HK-2 (cell line): Measurements from ENCODE around the gene NANS.

Source experiments
- DNase-seq: peaks from one replicate; pipeline ENCODE4 v3.0.0-alpha.2; 2018; ENCODE audit not compliant: unreplicated experiment

Gene NANS

DNA sequence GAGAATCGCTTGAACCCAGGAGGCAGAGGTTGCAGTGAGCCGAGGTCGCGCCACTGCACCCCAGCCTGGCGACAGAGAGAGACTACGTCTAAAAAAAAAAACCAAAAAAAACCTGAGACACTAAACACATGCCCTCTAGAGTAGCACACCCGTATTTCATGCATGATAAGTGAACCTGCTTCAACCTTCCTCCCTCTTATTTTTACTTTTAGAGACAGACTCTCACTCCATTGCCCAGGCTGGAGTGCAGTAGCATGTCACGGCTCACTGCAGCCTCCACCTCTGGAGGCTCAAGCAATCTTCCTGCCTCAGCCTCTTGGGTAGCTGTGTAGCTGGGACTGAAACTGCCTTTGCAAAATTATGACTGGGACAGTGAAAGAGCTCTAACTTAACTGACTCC lies 17.6 kb upstream of the NANS start:
- DNase-seq: no peak

DNA sequence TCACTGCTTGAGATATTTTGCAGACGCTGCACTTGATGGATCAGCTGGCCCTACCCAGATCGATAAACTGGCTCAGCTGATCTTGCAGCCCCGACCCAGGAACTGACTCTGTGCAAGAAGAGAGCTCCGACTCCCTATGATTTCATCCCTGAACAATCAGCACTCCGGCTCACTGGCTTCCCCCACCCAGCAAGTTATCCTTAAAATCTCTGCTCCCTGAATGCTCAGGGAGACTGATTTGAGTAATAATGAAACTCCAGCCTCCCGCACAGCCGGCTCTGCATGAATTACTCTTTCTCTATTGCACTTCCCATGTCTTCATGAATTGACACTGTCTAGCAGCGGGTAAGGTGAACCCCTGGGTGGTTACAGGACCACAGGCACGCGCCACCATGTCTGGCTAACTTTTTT lies 16.9 kb upstream of the NANS start:
- DNase-seq: no peak

DNA sequence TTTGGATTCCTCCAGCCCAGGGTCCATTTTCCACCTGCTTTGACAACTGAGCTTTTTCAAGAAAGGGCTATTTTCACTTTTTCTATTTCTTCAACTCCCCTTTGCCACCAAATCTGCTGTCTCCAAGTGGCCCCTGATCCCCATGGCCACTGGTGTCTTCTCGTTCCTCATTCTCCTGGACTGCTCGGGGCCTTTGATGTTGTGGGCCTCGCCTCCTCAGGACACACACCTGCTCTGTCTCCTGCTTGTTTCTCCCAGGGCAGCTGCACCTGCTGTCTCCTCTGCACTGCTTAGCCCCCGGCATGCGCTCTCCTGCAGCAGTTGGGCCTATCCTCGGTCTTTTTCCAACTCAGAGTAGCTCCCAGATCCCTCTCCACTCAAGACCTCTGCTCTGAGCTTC lies 16.3 kb upstream of the NANS start:
- no peak for DNase-seq

DNA sequence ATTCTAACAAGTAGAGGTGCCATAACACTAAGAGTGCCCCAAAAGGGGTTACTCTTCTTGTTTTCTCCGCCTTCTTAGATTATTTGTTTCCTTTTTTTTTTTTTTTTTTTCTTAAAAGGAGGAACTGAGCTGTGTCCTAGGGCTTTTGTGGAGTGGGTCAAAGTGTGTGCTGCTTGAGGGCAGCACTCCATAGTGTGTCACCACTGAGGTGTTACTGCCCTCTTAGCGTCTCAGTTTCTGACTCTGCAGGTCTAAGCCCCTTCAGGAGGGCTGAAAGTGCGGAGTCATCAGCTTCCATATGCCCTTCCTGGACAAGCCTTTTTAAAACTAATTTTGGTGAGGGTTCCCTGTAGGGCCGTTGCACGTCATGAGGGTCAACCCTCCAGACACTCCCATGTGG lies 12.6 kb upstream of the NANS start:
- no peak for DNase-seq

DNA sequence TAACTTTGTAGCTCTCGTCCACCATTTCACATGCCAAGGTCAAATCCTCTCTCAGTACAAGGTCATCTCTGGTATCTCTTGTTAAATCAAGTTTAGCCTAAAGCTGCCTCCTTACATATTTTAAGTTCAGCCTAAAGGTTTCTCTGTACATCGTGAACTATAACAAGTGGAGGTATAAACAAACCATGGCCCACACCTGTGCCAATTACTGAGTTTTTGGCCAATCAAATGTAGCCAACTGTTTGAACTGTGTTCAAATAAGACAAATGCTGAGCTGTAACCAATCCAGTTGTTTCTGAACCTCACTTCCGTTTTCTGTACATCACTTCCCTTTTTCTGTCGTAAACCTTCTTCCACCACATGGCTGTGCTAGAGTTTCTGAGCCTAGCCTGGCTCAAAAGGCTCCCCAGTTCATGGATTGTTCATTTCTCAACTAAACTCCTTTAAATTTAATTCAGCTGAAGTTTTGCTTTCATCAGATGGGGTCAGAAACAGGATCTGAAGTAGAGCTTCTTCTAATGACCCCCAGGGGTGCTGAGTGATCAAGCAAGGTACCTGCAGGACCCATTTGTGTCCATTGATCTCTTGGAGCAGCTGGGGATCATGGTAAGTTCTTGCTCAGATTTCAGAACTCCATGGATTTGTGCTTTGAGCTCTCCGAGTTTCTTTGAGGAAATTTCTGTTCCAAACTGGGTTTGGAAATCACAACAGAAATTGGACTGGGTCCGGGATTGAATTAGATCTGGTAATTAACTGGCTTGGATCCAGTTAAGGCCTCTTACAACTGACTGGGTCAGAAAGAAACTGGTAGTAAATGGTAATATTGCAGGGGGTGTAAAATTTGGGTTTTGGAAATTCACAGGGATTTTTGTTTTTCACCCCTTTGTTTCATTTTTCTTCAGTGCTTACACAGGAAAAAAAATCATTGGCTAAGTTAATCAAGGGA lies 11.0 kb upstream of the NANS start:
- DNase-seq: no peak

DNA sequence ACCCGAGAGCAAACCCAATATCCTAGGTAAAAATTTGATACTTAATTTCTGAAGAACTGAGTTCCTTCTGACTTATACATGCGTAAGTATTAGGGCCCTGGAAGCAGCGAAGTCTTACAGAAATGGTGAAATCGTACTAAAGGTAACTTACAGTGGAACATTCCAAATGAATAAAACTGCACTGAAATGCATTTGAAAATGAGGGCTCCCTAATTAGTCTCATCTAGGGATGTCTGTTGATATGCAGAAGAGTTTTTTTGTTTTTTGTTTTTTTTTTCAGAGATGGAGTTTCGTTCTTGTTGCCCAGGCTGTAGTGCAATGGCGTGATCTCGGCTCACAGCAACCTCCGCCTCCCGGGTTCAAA lies 10.4 kb upstream of the NANS start:
- no peak for DNase-seq

DNA sequence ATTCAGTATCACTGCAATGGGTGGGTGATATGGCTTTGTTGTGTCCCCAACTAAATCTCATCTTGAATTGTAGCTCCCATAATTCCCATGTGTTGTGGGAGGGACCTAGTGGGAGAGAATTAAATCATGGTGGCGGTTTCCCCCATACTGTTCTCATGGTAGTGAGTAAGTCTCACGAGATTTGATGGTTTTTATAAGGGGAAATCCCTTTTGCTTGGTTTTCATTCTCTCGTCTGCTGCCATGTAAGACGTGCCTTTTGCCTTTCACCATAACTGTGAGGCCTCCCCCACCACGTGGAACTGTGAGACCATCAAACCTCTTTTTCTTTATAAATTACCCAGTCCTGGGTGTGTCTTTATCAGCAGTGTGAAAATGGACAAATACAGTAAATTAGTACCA lies 9.5 kb upstream of the NANS start:
- DNase-seq: no peak

DNA sequence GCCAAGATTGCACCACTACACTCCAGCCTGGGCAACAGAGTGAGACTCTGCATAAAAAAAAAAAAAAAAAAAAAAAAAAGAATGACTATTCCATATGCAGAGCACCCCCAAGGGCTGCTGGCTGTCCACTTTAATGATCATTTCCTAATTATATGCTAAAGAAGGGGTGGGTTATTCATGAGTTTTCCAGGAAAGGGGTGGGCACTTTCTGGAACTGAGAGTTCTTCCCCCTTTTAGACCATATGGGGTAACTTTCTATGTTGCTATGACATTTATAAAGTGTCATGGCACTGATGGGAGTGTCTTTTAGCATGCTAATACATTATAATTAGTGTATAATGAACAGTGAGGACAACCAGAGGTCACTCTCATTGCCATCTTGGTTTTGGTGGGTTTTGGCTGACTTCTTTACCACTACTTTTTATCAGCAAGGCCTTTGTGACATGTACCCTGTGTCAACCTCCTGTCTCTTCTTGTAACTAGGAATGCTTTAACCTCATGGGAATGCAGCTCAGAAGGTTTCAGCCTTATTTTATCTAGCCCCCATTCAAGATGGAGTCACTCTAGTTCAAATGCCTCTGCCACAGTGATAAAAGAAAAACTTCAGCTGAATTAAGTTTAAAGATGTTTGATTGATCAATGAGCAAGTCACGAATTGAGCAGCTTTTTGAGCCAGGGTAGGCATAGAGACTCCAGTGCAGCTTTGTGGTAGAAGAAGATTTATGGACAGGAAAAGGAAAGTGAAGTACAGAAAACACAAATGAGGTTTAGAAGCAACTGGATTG lies 7.1 kb upstream of the NANS start:
- DNase-seq: no peak

DNA sequence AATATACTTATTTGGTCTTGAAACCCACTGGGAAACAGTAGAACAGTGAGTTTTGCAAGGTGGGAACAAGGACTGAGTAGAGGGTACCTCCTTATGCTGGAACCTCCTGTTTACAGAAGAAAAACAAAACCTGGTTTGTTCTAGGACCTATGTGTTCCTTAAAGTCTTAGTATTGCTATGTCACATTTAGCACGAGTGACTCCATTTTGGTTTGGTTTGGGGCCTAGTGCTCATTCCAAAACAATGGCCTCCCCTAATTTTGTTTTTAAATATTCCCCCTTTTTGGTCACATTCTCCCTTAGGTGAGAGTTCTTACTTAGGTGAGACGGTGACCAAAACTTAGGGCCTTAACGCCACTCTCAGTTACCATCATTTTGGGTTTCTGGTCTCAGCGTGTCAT lies 6.2 kb upstream of the NANS start:
- DNase-seq: no peak

DNA sequence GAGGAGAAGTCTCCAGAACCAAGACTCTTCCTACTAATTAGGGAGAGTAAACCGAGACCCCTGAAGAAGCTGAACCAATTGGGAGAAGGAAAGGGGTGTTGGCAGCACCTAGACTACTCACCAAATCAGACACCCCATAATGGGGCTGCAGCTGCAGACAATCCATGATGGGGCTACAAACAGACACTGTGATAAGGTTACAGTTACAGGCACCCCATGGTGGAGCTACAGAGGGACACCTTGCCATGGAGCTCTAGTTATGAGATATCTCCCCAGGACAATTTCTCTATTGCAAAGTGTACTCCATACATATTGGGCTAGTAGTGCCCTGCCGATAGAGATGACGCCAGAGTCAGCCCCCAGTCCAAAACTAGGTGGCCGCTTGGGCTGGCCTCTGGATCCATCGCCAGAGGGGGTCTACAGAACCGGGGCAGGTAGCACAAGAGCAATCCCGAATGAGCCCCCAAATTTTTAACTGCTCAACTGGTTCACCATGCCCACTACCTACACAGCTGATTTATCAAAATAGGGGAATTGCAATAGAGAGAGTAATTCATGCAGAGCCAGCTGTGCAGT lies 2.1 kb upstream of the NANS start:
- no peak for DNase-seq

DNA sequence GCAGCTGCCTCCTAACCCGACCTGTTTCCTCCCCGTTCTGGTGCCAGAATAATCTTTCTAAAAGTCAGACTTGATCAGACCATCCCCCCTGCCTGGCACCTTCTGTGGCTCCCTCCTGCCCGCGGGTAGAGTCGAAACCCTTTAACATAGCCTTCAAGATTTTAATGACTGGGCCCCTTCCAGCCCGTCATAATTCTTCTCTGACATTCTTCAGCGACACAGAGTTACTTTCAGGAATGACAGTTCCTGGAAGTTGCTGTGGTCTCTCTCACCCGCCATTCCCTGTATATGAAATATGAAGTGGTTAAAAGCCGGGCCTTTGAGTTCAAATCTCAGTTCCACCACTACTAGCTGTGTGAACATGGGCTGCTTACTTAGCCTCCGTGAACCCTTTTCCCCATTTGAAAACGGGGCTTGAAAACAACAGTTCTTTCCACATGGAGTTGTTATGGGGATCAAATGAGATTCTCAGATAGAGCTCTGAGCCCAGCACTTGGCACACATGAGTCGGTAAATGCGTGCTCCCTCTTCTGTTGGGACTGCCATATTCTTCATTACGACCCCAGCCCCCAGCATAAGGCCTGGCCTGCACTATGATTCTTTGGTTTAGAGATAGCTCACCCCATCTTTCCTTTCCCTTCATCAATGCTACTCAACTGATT lies 737 bp downstream of the NANS start:
- DNase-seq: peak; percentile 18

DNA sequence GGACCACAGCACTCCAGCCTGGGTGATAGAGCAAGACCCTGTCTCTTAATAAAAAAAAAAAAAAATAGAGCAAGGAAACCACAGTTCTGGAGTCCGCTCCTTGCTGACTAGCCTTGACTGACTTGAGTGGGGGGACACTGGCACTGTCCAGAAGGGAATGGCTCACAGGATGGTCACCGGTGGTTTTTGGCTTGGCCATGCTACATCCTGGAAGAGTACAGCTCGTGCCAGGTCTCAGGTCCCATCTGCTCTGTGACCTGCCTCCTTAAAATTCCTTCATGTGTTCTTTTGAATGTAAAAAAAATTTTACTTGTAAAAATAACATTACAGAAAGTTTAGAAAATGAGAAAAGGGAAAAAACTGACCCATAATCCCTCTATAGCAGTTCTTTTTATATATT lies 5.6 kb downstream of the NANS start:
- DNase-seq: no peak

DNA sequence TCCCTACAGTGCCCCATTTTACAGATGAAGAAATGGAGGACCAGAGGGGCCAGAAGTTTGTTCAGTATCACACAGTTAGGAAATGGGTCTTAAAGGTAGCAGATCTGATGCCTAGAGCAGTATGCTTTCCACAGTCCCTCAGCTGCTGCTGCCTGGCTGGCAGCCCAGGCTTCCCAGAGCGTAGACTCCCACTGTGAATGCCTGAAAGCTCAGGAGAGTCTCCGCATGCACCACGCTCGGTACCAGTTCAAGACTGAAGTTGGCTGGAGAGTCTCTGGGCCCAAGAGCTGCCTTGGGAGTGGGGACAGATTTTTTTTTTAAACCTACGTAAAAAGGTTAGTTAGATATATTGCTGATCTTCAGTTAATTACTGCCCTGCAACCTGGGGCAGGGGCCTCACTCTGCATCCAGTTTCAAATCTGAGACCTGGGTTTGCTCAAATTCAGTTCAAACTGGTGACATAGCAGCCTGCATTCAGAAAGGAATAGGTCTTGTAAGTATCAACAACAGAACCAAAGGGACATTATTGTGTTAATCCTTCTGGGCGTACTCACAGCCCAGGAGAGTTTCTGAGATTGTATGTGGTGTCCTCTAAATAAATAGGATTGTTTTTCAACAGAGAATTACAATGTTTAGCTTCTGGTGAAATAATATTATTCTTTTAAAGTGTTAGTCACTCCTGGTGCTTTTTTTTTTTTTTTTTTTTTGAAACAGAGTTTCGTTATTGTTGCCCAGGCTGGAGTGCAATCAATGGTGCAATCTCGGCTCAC lies 8.3 kb downstream of the NANS start:
- DNase-seq: no peak

DNA sequence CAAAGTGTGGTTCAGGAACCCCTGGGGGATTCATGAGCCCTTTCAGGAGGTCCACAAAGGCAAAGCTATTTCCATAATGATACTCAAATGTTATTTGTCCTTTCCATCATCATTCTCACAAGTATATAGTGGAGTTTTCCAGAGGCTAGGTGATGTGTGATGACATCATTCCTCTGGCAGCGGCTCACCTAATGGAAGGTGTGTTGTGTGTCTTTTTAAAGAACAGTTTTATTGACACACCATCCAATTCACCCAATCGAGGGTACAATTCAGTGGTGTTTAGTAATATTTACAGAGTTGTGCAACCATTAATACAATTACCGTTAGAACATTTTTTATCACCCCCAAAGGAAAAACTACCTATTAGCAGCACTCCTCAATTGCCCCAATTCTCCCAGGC lies 9.7 kb downstream of the NANS start:
- no peak for DNase-seq

DNA sequence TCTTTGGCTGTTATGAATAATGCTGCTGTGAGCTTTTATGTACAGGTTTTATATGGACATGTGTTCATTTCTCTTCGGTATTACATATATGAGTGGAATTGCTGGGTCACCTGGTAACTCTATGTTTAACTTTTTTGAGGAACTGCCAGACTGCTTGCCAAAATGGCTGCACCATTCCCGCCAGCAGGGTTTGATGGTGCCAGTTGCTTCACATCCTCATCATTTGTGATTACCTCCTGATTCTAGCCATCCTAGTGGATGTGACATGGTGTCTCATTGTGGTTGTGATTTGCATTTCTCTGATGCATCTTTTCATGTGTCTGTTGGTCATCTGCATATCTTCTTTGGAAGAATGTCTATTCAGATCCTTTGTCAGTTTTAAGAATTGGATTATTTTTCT lies 10.7 kb downstream of the NANS start:
- no peak for DNase-seq

DNA sequence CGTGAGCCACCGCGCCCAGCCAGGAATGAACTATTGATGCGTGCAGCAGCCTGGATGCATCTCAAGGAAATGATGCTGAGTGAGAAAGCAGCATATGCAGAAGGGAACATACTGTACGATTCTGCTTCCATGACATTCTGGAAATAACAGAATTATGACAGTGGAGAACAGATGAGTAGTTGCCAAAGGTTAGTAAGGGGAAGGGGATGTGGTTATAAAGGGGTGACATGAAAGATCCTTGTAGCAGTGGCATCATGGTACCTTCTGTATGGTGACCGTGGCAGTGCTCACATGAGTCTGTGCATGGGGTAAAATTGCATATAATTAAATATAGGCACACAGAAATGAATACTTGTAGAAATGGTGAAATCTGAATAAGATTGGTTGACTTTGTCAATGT lies 13.0 kb downstream of the NANS start:
- DNase-seq: no peak

DNA sequence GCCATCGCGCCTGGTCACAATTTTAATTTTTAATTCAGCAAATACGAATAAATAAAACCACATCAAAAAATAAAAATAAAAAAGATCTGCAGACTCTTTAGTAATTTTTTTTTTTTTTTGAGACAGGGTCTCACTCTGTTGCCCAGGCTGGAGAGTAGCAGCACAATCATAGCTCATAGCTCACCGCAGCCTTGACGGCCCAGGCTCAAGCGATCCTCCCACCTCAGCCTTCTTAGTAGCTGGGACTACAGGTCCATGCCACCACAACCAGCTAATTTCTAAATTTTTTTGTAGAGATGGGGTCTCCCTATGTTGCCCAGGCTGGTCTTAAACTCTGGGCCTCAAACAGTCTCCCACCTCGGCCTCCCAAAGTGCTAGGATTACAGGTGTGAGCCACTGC lies 14.2 kb downstream of the NANS start:
- DNase-seq: no peak

DNA sequence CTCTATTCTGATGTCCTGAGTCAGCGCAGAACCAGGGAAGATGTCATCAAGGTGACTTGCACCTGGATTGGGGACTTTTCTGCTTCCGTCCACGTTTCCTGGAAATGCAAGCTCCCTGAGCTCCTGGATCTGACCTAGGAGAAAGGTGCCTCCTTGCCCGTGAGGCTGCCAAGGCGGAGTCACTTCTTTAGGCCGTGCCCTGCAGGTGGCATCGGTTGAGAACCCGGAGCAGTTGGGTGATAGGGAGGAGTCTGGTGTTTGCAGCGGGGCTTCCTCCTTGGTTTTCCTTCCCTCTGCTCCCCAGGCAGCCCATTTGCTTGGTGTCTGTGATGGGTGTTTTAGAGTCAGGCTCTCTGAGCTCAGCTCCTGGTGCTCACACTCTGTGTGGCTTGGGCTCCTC lies 15.2 kb downstream of the NANS start:
- DNase-seq: no peak

DNA sequence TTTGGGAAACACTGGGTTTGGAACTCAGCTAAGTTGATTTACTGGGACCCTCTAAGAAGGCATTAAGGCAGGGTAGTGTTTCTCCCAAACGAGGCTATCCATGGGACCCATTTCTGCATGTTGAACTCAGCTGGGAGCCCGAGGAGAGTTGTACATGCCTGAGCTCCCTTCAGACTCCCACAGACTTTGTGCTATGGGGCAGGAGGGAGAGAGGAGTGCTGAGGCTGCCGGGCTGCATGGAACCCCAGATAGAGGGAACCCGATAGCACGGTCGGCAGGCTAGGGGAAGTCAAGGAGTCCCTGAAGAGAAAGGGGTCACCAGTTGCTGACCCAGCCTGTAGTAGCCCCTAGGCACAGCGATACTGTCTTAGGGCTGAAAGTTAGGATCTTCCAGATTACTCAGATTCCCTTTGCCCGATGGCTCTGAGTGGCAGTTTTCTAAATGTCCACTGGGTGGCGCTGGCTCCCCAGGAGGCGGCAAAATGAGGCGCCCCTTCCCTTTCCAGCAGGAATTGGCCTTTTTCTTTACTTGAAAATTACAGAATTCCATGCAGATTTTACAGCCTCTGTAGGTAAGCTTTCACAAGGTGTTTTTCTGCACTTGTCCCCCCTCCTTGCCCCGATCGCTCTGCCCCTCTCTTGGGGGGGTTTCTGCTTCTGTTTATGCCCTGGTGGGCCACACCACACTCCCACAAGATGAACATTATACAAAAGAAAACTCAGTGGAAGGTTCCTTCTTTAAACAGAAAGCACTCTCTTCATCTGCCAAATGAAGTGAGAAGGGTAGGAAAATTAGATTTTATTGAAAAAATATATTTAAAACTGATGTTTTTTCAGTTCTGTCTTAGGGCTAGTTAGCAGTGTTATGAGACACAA lies 17.8 kb downstream of the NANS start:
- DNase-seq: peak; percentile 79

DNA sequence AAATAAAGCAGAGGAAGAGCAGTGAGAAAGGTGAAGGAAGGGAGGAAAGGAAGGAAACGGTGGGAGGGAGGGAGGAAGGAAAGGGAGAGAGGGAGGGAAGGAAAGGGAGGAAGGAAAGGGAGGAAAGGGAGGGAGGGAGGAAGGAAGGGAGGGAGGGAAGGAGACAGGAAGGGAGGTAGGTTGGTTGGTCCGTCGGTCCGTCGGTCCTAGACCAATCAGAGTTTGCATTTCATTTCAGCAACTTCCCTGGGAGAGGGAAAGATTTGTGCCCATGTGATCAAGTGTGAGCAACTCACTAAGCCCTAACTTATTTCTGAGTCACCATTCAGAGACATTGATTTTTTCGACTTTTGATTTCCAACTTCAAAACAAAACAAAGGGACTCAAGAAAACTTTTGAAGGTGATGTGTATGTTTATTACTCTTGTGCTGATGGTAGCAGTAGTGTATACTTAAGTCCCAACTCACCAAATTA lies 18.8 kb downstream of the NANS start:
- peak; percentile 36 for DNase-seq
